HG03442 (cell line): ENCODE results near the gene ETS1.

Experiments used
- ATAC-seq: cut with Tn5 transposase; IDR thresholded peaks from one replicate; pipeline ENCODE4 v1.9.1; 2021; ENCODE audit warnings: mild to moderate bottlenecking, moderate library complexity; ENCODE audit not compliant: unreplicated experiment

The ETS1 gene

GRCh38 chr11:128587415-128587814 lies at the start of gene ETS1:
ETS1 (minus strand) TSS chr11:128587558; CDS start chr11:128573130, 14,428 bp downstream.
- ATAC-seq, result no peak

- no peak for ATAC-seq
Observed at GRCh38 chr11:128634395-128634794, 47.0 kb upstream of the ETS1 start.

- no peak for ATAC-seq
Observed at GRCh38 chr11:128633384-128633965, 46.1 kb upstream of the ETS1 start.

GRCh38 chr11:128632141-128632791 lies 44.9 kb upstream of the ETS1 start:
- no peak for ATAC-seq

GRCh38 chr11:128630367-128631230 lies 43.2 kb upstream of the ETS1 start:
- ATAC-seq, result peak; percentile 66

GRCh38 chr11:128629516-128630106 lies 42.3 kb upstream of the ETS1 start:
- ATAC-seq, result no peak

GRCh38 chr11:128628686-128629085 lies 41.3 kb upstream of the ETS1 start:
- ATAC-seq, result no peak

GRCh38 chr11:128628325-128628673 lies 40.9 kb upstream of the ETS1 start:
- ATAC-seq, result no peak

- no peak for ATAC-seq
Observed at GRCh38 chr11:128627666-128628324, 40.4 kb upstream of the ETS1 start.

- no peak for ATAC-seq
Observed at GRCh38 chr11:128626913-128627665, 39.7 kb upstream of the ETS1 start.

GRCh38 chr11:128625746-128626145 lies 38.4 kb upstream of the ETS1 start:
- ATAC-seq, result no peak

- no peak for ATAC-seq
Observed at GRCh38 chr11:128625326-128625725, 38.0 kb upstream of the ETS1 start.

- ATAC-seq, result peak; percentile 48
Observed at GRCh38 chr11:128624269-128625175, 37.2 kb upstream of the ETS1 start.

GRCh38 chr11:128623091-128623490 lies 35.7 kb upstream of the ETS1 start:
- no peak for ATAC-seq

- ATAC-seq, result no peak
Observed at GRCh38 chr11:128621601-128622501, 34.5 kb upstream of the ETS1 start.

- ATAC-seq, result no peak
Observed at GRCh38 chr11:128620309-128621100, 33.1 kb upstream of the ETS1 start.

- no peak for ATAC-seq
Observed at GRCh38 chr11:128619540-128620308, 32.4 kb upstream of the ETS1 start.
